Measurements from ENCODE around the gene BLM.
"Not testable (repeated sequence)": the region's sequence is repeated elsewhere in the genome, so short reads cannot be mapped to it uniquely, and the experiment has no call there.

GRCh38 chr15:90826206-90826885 is 109.2 kb downstream of the BLM start:
- not testable (repeated sequence) for TF ChIP-seq POLR2A (IDR thresholded peaks at IDR 0.05; ENCODE audit: extremely low read depth, insufficient read length); MAX (IDR thresholded peaks at IDR 0.05; ENCODE audit: low read depth, low read length)
- TF ChIP-seq, protein P1, sequence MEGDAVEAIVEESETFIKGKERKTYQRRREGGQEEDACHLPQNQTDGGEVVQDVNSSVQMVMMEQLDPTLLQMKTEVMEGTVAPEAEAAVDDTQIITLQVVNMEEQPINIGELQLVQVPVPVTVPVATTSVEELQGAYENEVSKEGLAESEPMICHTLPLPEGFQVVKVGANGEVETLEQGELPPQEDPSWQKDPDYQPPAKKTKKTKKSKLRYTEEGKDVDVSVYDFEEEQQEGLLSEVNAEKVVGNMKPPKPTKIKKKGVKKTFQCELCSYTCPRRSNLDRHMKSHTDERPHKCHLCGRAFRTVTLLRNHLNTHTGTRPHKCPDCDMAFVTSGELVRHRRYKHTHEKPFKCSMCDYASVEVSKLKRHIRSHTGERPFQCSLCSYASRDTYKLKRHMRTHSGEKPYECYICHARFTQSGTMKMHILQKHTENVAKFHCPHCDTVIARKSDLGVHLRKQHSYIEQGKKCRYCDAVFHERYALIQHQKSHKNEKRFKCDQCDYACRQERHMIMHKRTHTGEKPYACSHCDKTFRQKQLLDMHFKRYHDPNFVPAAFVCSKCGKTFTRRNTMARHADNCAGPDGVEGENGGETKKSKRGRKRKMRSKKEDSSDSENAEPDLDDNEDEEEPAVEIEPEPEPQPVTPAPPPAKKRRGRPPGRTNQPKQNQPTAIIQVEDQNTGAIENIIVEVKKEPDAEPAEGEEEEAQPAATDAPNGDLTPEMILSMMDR (IDR thresholded peaks at IDR 0.05; ENCODE audit: low read depth, low read length): not testable (repeated sequence)

Data from NB4 (cell line).